HepG2 (cell line): Measurements from ENCODE around the gene ACTG2. TPM values are rescaled to one million over a fixed set of nuclear protein-coding genes. Genes with fewer than 3 reads are reported as not detected.

Experiments used
- ATAC-seq: fragments of 200-7000 bp; cut with Tn5 transposase; 3 replicates; pipeline ENCODE4 v1.9.1; 2020; ENCODE audit warnings: mild to moderate bottlenecking, moderate library complexity
- BruUV-seq: library from RNA; stranded (reverse); fragments of 400-500 nt; replicated peaks from 2 replicates; lab custom pipeline; 2021; lab: Mats Ljungman, UMichigan
- CTCF ChIA-PET: fragments of 300-600 bp; formaldehyde crosslinking; extraction: SDS; loops from one replicate; lab custom pipeline; 2021; ENCODE audit warnings: low total read pairs, inconsistent platforms, low intra/inter-chr PET ratio; lab: Yijun Ruan, JAX
- POLR2A ChIA-PET: fragments of 350-600 bp; sonication (Branson Sonifier 250); formaldehyde crosslinking; loops from one replicate; lab custom pipeline; 2020; ENCODE audit warnings: antibody characterized with exemption, inconsistent platforms; lab: Yijun Ruan, JAX
- DNase-seq: peaks from one replicate; pipeline ENCODE4 v3.0.0-alpha.2; 2015; ENCODE audit warnings: low spot score
- FAIRE-seq: peaks from 3 replicates; lab custom pipeline; 2011; peaks lifted over from hg19 to GRCh38; lab: Jason Lieb, UNC
- H2AFZ ChIP-seq: one replicate; pipeline ENCODE4 v1.6.1; 2011; ENCODE audit warnings: low read length, inconsistent platforms
- H3K27ac ChIP-seq: fragments of 300-600 bp; 3 replicates; pipeline ENCODE4 v1.8.0; 2011; ENCODE audit warnings: mixed run types, mild to moderate bottlenecking, mixed read lengths, low read length, inconsistent platforms; ENCODE audit not compliant: insufficient read depth; ENCODE audit errors: extremely low read length
- H3K27me3 ChIP-seq, 2 experiments: fragments of 200-600 bp in 1 of 2; 2 replicates in 1 of 2; 3 replicates in 1 of 2; pipeline versions ENCODE4 v1.6.0 to v1.8.0; 2011; ENCODE audit warnings: low read length in 2 of 2, mild to moderate bottlenecking in 2 of 2, moderate library complexity in 2 of 2, inconsistent platforms in 1 of 2; ENCODE audit not compliant: insufficient read depth in 2 of 2, control insufficient read depth in 1 of 2
- H3K36me3 ChIP-seq, 2 experiments: fragments of 200-600 bp in 1 of 2; replicated peaks in 1 of 2; 2 replicates in 1 of 2; 3 replicates in 1 of 2; pipeline versions ENCODE4 v1.5.1 to v1.8.0; 2011; ENCODE audit warnings: low read length in 2 of 2, inconsistent platforms in 1 of 2; ENCODE audit not compliant: insufficient read depth in 2 of 2, control insufficient read depth in 1 of 2
- H3K4me1 ChIP-seq: 2 replicates; pipeline ENCODE4 v1.5.1; 2012; ENCODE audit warnings: low read length, inconsistent platforms; ENCODE audit not compliant: insufficient read depth
- H3K4me2 ChIP-seq: 2 replicates; pipeline ENCODE4 v1.6.0; 2011; ENCODE audit warnings: low read depth, low read length, inconsistent platforms
- H3K4me3 ChIP-seq, 3 experiments: fragments of 200-600 bp in 1 of 3; sonication (generic), shearing (Covaris generic) in 1 of 3; replicated peaks in 1 of 3; 2 replicates each; pipeline ENCODE4 v1.5.1; 2011 to 2016; ENCODE audit warnings: low read length in 3 of 3, inconsistent platforms in 2 of 3, low read depth in 2 of 3, mild to moderate bottlenecking in 2 of 3, control low read depth in 1 of 3, mixed read lengths in 1 of 3; ENCODE audit not compliant: insufficient read depth in 1 of 3
- H3K79me2 ChIP-seq: one replicate; pipeline ENCODE4 v1.6.1; 2011; ENCODE audit warnings: low read length, inconsistent platforms; ENCODE audit not compliant: insufficient read depth
- H3K9ac ChIP-seq: 2 replicates; pipeline ENCODE4 v1.6.0; 2011; ENCODE audit warnings: mild to moderate bottlenecking, low read depth, low read length, inconsistent platforms; ENCODE audit not compliant: insufficient read depth
- H3K9me3 ChIP-seq: 2 replicates; pipeline ENCODE4 v1.5.1; 2012; ENCODE audit warnings: mild to moderate bottlenecking, low read length
- H4K20me1 ChIP-seq: 2 replicates; pipeline ENCODE4 v1.6.0; 2011; ENCODE audit warnings: inconsistent platforms, mild to moderate bottlenecking, low read length, moderate library complexity; ENCODE audit not compliant: insufficient read depth
- ZNF180 ChIP-seq: sonication (generic); formaldehyde crosslinking; IDR thresholded peaks from 2 replicates; pipeline ENCODE4 v1.4.0; 2020; ENCODE audit warnings: low read depth, missing genetic modification reagents, borderline replicate concordance
- ZNF530 ChIP-seq: sonication (generic); formaldehyde crosslinking; IDR thresholded peaks from 2 replicates; pipeline ENCODE4 v1.5.0; 2020; ENCODE audit warnings: low read depth, mild to moderate bottlenecking, missing genetic modification reagents
- ZNF629 ChIP-seq: sonication (generic); formaldehyde crosslinking; conservative IDR thresholded peaks from 2 replicates; pipeline ENCODE4 v1.5.0; 2020; ENCODE audit warnings: missing genetic modification reagents
- WGBS: methylation state at CpG from one replicate; pipeline ENCODE4 v1.1.6; 2017; ENCODE audit warnings: low lambda C conversion rate; 5-methylcytosine and 5-hydroxymethylcytosine counted together
- in situ Hi-C: cut with HindIII; loops from 2 replicates; pipeline ENCODE4 v1.10.0; 2017; ENCODE audit warnings: low pct_unique_long_range_greater_than_20kb; ENCODE audit not compliant: extremely low pct_ligation_motif_present
- intact Hi-C: fragments of 100-400 bp; cut with micrococcal nuclease; formaldehyde crosslinking; loops from one replicate; pipeline ENCODE4 v1.10.0; 2022; ENCODE audit not compliant: unreplicated experiment
- polyA plus RNA-seq, 8 experiments: library from polyadenylated mRNA; depleted of rRNA in 3 of 8; stranded (reverse) in 7 of 8; unstranded in 1 of 8; fragments of >200 nt; fragmentation: Illumina TruSeq in 4 of 8; extraction: Trizol in 4 of 8; gene quantifications; 2 replicates each; pipeline versions ENCODE4 v1.2.1 to v1.2.3, GENCODE V29; 2011 to 2016; ENCODE audit warnings: low read depth in 4 of 8, missing spikeins in 1 of 8, mixed read lengths in 1 of 8; ENCODE audit not compliant: insufficient read depth in 1 of 8
- total RNA-seq, 5 experiments: library from RNA; depleted of rRNA; stranded (reverse); fragments of >200 nt; fragmentation: Illumina TruSeq; extraction: Trizol; gene quantifications; 2 replicates each; pipeline ENCODE4 v1.2.3, GENCODE V29; 2016; ENCODE audit warnings: low read depth in 1 of 5

ACTG2 gene
- total and polyA plus RNA-seq, 2 of the 13 experiments (the other 11 are each of a cell fraction or from before 2014, with no cell fraction given): 0.13 TPM; not detected in 1

DNA sequence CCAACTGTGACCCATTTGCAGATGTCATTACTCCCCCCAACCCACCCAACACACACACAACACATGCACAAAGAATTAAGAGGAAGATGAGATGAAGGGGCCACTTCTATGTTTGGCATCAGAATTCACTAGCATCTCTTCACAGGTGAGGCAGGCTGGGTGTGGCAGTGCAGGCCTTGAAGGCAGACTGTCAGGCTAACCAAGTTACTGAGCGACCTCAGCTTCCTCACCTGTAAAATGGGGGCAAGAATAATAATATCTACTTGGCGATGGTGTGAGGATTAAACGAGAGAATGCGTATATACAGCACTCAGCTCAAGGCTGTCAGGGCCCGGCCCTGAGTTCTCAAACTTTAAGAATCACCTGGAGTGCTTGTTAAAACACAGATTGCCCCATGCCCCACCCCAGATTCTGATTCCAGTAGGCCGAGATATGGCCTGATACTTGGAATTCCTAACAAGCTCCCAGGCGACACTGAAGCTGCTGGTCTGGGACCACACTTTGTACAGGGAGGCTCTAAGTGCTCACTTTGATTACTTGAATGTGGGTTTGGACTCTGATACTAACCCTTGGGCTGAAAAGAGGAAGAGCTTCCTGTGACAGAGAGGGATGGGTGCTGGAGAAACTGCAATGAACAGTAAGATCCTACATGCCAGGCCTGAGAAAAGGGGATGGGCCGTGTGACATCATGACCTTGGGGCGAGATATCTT is 1.1 kb downstream of the ACTG2 start:
- FAIRE-seq: no peak

DNA sequence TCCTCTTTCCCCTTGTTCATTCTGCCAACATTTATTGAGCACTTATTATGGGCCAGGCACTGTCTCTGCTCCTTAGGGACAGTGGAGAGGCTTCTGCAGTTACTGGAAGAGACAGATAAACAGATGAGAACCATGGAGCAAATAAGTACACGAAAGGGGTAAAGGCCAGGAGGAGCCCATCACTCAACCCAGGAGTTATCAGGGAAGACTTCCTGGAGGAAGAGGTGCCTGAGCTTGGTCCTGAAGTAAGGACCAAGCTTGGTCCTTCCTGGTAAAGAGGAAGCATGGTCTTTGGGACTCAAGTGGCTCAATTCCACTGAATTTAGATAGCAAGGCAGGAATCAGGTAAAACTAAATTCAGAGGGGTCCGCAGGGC is 1.7 kb downstream of the ACTG2 start:
- no peak overlapping the region for H3K4me3 ChIP-seq
- BruUV-seq: no TSS peak
- peaks cover 4 to 68% of the 10 kb centered on the region in 2 experiments for H3K27me3 ChIP-seq
- H3K4me2 ChIP-seq: no peak overlapping the region
- H2AFZ ChIP-seq: no peak overlapping the region
- ChIA-PET CTCF (no interaction called here), POLR2A (no interaction called here)
- in situ Hi-C loops: no loop called here
- H3K9ac ChIP-seq: no peak overlapping the region
- WGBS: 58% methylated on average over 2 of the region's 2 CpGs
- FAIRE-seq (no peak), DNase-seq (no peak), ATAC-seq (no peak)
- TF ChIP-seq ZNF180 (CRISPR knock-in tag): no peak
- no peaks in the 10 kb centered on the region for H3K36me3 ChIP-seq
- no peaks in the 10 kb centered on the region for H4K20me1 ChIP-seq
- no peaks in the 10 kb centered on the region for H3K79me2 ChIP-seq
- intact Hi-C loops: no loop called here
- H3K9me3 ChIP-seq: no peaks in the 10 kb centered on the region
- H3K4me1 ChIP-seq: peaks cover 28% of the 10 kb centered on the region
- no peak overlapping the region for H3K27ac ChIP-seq

More for the DNA sequence above, 1.1 kb downstream of the ACTG2 start:
- ATAC-seq (no peak), DNase-seq (no peak)
- in situ Hi-C loops: no loop called here
- no peak for TF ChIP-seq ZNF530
- TF ChIP-seq ZNF629 (CRISPR knock-in tag): peak; percentile 59
- whole genome bisulfite sequencing: 32% methylated on average over 9 of the region's 9 CpGs
- Histone ChIP-seq H4K20me1 (no peaks in the 10 kb centered on the region), H3K36me3 (no peaks in the 10 kb centered on the region), H3K4me2 (no peak overlapping the region), H3K9ac (no peak overlapping the region), H2AFZ (no peak overlapping the region), H3K4me3 (no peak overlapping the region), H3K27ac (no peak overlapping the region), H3K9me3 (no peaks in the 10 kb centered on the region), H3K27me3 (peaks cover 4 to 71% of the 10 kb centered on the region in 2 experiments), H3K4me1 (peaks cover 28% of the 10 kb centered on the region), H3K79me2 (no peaks in the 10 kb centered on the region)
- BruUV-seq: no TSS peak
- intact Hi-C loops: no loop called here
- ChIA-PET CTCF (no interaction called here), POLR2A (no interaction called here)
